Neural cell (in vitro differentiated cells): Measurements from ENCODE around the gene PHYH. TPM values are rescaled to one million over a fixed set of nuclear protein-coding genes. Genes with fewer than 3 reads are reported as not detected.
A peak's percentile ranks its signal among the peaks of the same experiment; 100 is the strongest.

Experiments
- H2AFZ ChIP-seq: fragments of 200-600, 300-800 bp; sonication (generic), shearing (Covaris generic); 2 replicates; pipeline ENCODE4 v1.6.0; 2014; ENCODE audit warnings: low read depth, mild to moderate bottlenecking, antibody characterized with exemption, low read length, moderate library complexity
- H3F3A ChIP-seq: fragments of 200-600 bp; shearing (Covaris generic); 2 replicates; pipeline ENCODE4 v1.6.1; 2016; ENCODE audit warnings: mild to moderate bottlenecking, moderate library complexity, mixed read lengths, antibody characterized with exemption, low read length; ENCODE audit not compliant: insufficient read depth, poor library complexity, severe bottlenecking
- H3K27ac ChIP-seq: fragments of 200-600, 300-800 bp; sonication (generic), shearing (Covaris generic); 2 replicates; pipeline ENCODE4 v1.5.1; 2014; ENCODE audit warnings: mild to moderate bottlenecking, low read length, moderate library complexity
- H3K27me3 ChIP-seq: fragments of 300-800, 200-600 bp; sonication (generic), shearing (Covaris generic); 2 replicates; pipeline ENCODE4 v1.6.0; 2014; ENCODE audit warnings: mild to moderate bottlenecking, low read depth, low read length, moderate library complexity; ENCODE audit not compliant: insufficient read depth
- H3K36me3 ChIP-seq: fragments of 300-800, 200-600 bp; sonication (generic), shearing (Covaris generic); 2 replicates; pipeline ENCODE4 v1.5.1; 2014; ENCODE audit warnings: mild to moderate bottlenecking, antibody characterized with exemption, low read length, moderate library complexity; ENCODE audit not compliant: insufficient read depth
- H3K4me2 ChIP-seq: fragments of 300-800, 200-600 bp; sonication (generic), shearing (Covaris generic); 2 replicates; pipeline ENCODE4 v1.6.0; 2014; ENCODE audit warnings: mild to moderate bottlenecking, low read length
- H3K4me3 ChIP-seq: fragments of 300-800, 200-600 bp; sonication (generic), shearing (Covaris generic); 2 replicates; pipeline ENCODE4 v1.5.1; 2014; ENCODE audit warnings: mild to moderate bottlenecking, low read length, moderate library complexity
- H3K79me2 ChIP-seq: fragments of 200-600 bp; shearing (Covaris generic); replicated peaks from 2 replicates; pipeline ENCODE4 v1.6.0; 2014; ENCODE audit warnings: mild to moderate bottlenecking, low read length, moderate library complexity; ENCODE audit not compliant: insufficient read depth
- H3K9ac ChIP-seq: fragments of 300-800, 200-600 bp; sonication (generic), shearing (Covaris generic); 2 replicates; pipeline ENCODE4 v1.6.1; 2016; ENCODE audit warnings: mild to moderate bottlenecking, low read length, mixed read lengths
- H3K9me2 ChIP-seq: fragments of 200-600 bp; shearing (Covaris generic); 2 replicates; pipeline ENCODE4 v1.6.1; 2016; ENCODE audit warnings: mild to moderate bottlenecking, low read length, mixed read lengths; ENCODE audit not compliant: insufficient read depth
- H3K9me3 ChIP-seq: fragments of 200-600, 300-800 bp; sonication (generic), shearing (Covaris generic); 2 replicates; pipeline ENCODE4 v1.6.1; 2016; ENCODE audit warnings: mild to moderate bottlenecking, mixed run types, low read length, moderate library complexity, mixed read lengths
- H4K20me1 ChIP-seq: fragments of 200-600 bp; shearing (Covaris generic); 2 replicates; pipeline ENCODE4 v1.6.1; 2016; ENCODE audit warnings: mild to moderate bottlenecking, mixed run types; ENCODE audit not compliant: insufficient read depth
- EP300 ChIP-seq: fragments of 450-650 bp; conservative IDR thresholded peaks from 2 replicates; pipeline ENCODE4 v1.6.1; 2014; ENCODE audit warnings: antibody characterized with exemption, mild to moderate bottlenecking, moderate library complexity; ENCODE audit not compliant: poor library complexity, severe bottlenecking
- EZH2 ChIP-seq: fragments of 200-600, 300-800 bp; shearing (Covaris generic), sonication (generic); IDR thresholded peaks from 2 replicates; pipeline ENCODE4 v1.6.1; 2014; ENCODE audit warnings: antibody characterized with exemption, low read length, borderline replicate concordance, mild to moderate bottlenecking; ENCODE audit not compliant: insufficient read depth, poor library complexity, severe bottlenecking
- MXI1 ChIP-seq: fragments of 450-650 bp; conservative IDR thresholded peaks from 2 replicates; pipeline ENCODE4 v1.6.1; 2014; ENCODE audit warnings: antibody characterized with exemption, mild to moderate bottlenecking; ENCODE audit not compliant: poor library complexity, severe bottlenecking
- POLR2AphosphoS5 ChIP-seq: IDR thresholded peaks from 2 replicates; pipeline ENCODE4 v1.6.1; 2012
- RAD21 ChIP-seq: fragments of 450-650 bp; conservative IDR thresholded peaks from 2 replicates; pipeline ENCODE4 v1.6.1; 2014; ENCODE audit warnings: antibody characterized with exemption, mild to moderate bottlenecking, moderate library complexity
- SMC3 ChIP-seq: fragments of 450-650 bp; conservative IDR thresholded peaks from 2 replicates; pipeline ENCODE4 v1.6.1; 2014; ENCODE audit warnings: antibody characterized with exemption, mild to moderate bottlenecking, moderate library complexity; ENCODE audit not compliant: poor library complexity
- TAF1 ChIP-seq: IDR thresholded peaks from 2 replicates; pipeline ENCODE4 v1.6.1; 2012; ENCODE audit warnings: low read depth
- polyA plus RNA-seq: library from polyadenylated mRNA; depleted of rRNA; stranded (reverse); fragments of >200 nt; gene quantifications from 2 replicates; pipeline ENCODE4 v1.2.3, GENCODE V29; 2014
- TF ChIP-seq, protein P1 (sequence below): fragments of 450-650 bp; IDR thresholded peaks from 2 replicates; pipeline ENCODE4 v1.5.1; 2014; ENCODE audit warnings: antibody characterized with exemption, mild to moderate bottlenecking, moderate library complexity; ENCODE audit not compliant: poor library complexity, severe bottlenecking
- TF ChIP-seq, protein P2 (sequence below): IDR thresholded peaks from 2 replicates; pipeline ENCODE4 v1.6.1; 2012; ENCODE audit warnings: borderline replicate concordance

Gene PHYH
- polyA plus RNA-seq, 1 donor from 2014 or later: 7.7 TPM

DNA sequence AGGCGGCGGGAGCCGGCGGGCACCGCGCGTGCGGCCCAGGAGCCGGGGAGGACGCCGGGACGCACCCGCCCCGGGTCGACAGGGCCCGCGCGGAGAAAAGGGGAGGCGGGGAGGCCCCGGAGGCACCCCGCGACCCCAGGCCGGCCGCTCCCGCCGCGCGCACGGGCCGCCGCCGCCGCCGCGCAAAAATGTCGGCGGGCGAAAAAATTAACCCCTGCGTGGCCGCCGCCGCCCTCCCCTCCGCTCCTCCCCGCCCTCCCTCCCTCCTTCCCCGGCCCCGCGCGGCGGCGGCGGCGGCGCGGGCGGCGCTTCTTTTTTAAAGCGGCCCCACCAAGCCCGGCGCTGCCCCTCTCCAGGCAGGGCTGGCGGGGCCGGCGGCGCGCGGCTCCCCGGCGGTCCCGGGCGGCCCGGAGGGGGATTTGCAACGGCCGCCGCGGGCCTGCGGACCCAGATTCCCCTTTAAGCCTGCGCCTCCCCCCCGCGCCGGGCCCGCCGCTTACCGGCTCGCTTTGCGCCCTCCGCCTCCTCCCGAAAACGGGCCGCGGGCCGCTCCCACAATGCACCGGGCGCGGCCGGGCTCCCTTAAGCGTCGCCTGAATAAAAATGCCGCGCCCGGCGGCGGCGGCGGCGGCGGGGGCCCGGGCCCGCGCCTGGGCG is 47.8 kb upstream of the PHYH start:
- Histone ChIP-seq H3K27me3 (peaks cover 19% of the 10 kb centered on the region), H3K79me2 (peaks cover 38% of the 10 kb centered on the region), H3K9me2 (no peaks in the 10 kb centered on the region), H3K36me3 (no peaks in the 10 kb centered on the region), H4K20me1 (no peaks in the 10 kb centered on the region), H3F3A (no peaks in the 10 kb centered on the region), H3K4me3 (peak overlapping the region; percentile 99), H2AFZ (no peak overlapping the region), H3K27ac (peak overlapping the region; percentile 68), H3K9ac (peak overlapping the region; percentile 91), H3K9me3 (no peaks in the 10 kb centered on the region), H3K4me2 (no peak overlapping the region)
- no peak for TF ChIP-seq EP300
- TF ChIP-seq, protein P1, sequence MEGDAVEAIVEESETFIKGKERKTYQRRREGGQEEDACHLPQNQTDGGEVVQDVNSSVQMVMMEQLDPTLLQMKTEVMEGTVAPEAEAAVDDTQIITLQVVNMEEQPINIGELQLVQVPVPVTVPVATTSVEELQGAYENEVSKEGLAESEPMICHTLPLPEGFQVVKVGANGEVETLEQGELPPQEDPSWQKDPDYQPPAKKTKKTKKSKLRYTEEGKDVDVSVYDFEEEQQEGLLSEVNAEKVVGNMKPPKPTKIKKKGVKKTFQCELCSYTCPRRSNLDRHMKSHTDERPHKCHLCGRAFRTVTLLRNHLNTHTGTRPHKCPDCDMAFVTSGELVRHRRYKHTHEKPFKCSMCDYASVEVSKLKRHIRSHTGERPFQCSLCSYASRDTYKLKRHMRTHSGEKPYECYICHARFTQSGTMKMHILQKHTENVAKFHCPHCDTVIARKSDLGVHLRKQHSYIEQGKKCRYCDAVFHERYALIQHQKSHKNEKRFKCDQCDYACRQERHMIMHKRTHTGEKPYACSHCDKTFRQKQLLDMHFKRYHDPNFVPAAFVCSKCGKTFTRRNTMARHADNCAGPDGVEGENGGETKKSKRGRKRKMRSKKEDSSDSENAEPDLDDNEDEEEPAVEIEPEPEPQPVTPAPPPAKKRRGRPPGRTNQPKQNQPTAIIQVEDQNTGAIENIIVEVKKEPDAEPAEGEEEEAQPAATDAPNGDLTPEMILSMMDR: no peak
- no peak for TF ChIP-seq SMC3
- TF ChIP-seq, protein P2, sequence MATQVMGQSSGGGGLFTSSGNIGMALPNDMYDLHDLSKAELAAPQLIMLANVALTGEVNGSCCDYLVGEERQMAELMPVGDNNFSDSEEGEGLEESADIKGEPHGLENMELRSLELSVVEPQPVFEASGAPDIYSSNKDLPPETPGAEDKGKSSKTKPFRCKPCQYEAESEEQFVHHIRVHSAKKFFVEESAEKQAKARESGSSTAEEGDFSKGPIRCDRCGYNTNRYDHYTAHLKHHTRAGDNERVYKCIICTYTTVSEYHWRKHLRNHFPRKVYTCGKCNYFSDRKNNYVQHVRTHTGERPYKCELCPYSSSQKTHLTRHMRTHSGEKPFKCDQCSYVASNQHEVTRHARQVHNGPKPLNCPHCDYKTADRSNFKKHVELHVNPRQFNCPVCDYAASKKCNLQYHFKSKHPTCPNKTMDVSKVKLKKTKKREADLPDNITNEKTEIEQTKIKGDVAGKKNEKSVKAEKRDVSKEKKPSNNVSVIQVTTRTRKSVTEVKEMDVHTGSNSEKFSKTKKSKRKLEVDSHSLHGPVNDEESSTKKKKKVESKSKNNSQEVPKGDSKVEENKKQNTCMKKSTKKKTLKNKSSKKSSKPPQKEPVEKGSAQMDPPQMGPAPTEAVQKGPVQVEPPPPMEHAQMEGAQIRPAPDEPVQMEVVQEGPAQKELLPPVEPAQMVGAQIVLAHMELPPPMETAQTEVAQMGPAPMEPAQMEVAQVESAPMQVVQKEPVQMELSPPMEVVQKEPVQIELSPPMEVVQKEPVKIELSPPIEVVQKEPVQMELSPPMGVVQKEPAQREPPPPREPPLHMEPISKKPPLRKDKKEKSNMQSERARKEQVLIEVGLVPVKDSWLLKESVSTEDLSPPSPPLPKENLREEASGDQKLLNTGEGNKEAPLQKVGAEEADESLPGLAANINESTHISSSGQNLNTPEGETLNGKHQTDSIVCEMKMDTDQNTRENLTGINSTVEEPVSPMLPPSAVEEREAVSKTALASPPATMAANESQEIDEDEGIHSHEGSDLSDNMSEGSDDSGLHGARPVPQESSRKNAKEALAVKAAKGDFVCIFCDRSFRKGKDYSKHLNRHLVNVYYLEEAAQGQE: peak; percentile 1
- peak; percentile 36 for TF ChIP-seq POLR2AphosphoS5
- peak; percentile 14 for TF ChIP-seq TAF1
- no peak for TF ChIP-seq EZH2
- TF ChIP-seq MXI1: no peak
- no peak for TF ChIP-seq RAD21

DNA sequence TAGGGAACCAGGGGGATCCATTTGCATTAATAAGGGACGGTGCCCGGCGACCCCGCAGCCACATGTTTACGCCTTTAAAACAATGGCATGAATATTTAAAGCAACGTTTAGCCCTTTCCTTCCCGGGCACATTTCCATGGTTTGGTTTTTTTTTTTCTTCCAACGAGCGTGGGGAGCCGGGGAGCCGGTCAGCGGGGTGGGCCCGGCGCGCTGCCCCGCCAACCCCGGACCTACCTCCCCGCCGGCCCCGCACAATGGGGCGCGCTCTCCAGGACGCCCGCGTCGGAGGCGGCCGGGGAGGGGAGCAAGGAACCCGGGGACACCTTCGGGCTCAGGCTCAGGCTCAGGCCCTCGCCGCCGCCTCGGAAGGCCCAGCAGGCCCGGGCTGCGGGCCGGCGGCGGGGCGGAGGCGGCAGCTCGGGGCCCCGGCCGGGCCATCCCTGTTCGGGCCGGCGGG is 47.2 kb upstream of the PHYH start:
- H3K9me2 ChIP-seq: no peaks in the 10 kb centered on the region
- H3K27me3 ChIP-seq: peaks cover 16% of the 10 kb centered on the region
- peak; percentile 62 for TF ChIP-seq MXI1
- TF ChIP-seq TAF1: peak; percentile 65
- TF ChIP-seq, protein P1: no peak
- H3K27ac ChIP-seq: peak overlapping the region; percentile 82
- H4K20me1 ChIP-seq: no peaks in the 10 kb centered on the region
- H3K9ac ChIP-seq: peak overlapping the region; percentile 91
- H3K4me2 ChIP-seq: peak overlapping the region; percentile 93
- H3K36me3 ChIP-seq: no peaks in the 10 kb centered on the region
- no peaks in the 10 kb centered on the region for H3K9me3 ChIP-seq
- peak overlapping the region; percentile 57 for H2AFZ ChIP-seq
- H3K79me2 ChIP-seq: peaks cover 39% of the 10 kb centered on the region
- H3K4me3 ChIP-seq: peak overlapping the region; percentile 83
- H3F3A ChIP-seq: no peaks in the 10 kb centered on the region
